H1 (cell line): ENCODE results near the gene ZMPSTE24. TPM values are rescaled to one million over a fixed set of nuclear protein-coding genes. Genes with fewer than 3 reads are reported as not detected.

Experiments used
- ASH2L ChIP-seq: fragments of 200-600, 300-600 bp; sonication (generic); IDR thresholded peaks from one replicate; pipeline ENCODE4 v1.7.1; 2017; ENCODE audit warnings: low read length
- BCL11A ChIP-seq, 2 experiments: IDR thresholded peaks; one replicate each; pipeline ENCODE4 v1.6.1; 2011; ENCODE audit warnings: low read depth in 2 of 2, low read length in 2 of 2, mild to moderate bottlenecking in 2 of 2
- CBX5 ChIP-seq: fragments of 300-800, 300-1000 bp; sonication (generic); IDR thresholded peaks from 2 replicates; pipeline ENCODE4 v1.7.1; 2016; ENCODE audit warnings: antibody characterized with exemption, low read length, low read depth
- EP300 ChIP-seq, 2 experiments: IDR thresholded peaks; 1 replicate in 1 of 2; 2 replicates in 1 of 2; pipeline ENCODE4 v1.6.1; 2011 to 2012; ENCODE audit warnings: low read depth in 2 of 2, low read length in 2 of 2, mild to moderate bottlenecking in 2 of 2, borderline replicate concordance in 1 of 2, inconsistent platforms in 1 of 2, moderate library complexity in 1 of 2
- PHF8 ChIP-seq: fragments of 200-600 bp; sonication (generic); conservative IDR thresholded peaks from 2 replicates; pipeline ENCODE4 v1.7.1; 2012; ENCODE audit warnings: low read depth, mild to moderate bottlenecking, inconsistent platforms, low read length, moderate library complexity
- POLR2A ChIP-seq, 2 experiments: IDR thresholded peaks; 1 replicate in 1 of 2; 2 replicates in 1 of 2; pipeline ENCODE4 v1.6.1; 2011; ENCODE audit warnings: low read depth in 2 of 2, low read length in 2 of 2, mild to moderate bottlenecking in 2 of 2; ENCODE audit errors: control extremely low read depth in 1 of 2
- polyA plus RNA-seq, 7 experiments: library from polyadenylated mRNA; depleted of rRNA in 3 of 7; stranded (reverse) in 5 of 7; unstranded in 2 of 7; fragments of >200 nt in 5 of 7; fragments of 200-250 nt in 2 of 7; gene quantifications; 1 replicate in 5 of 7; 2 replicates in 1 of 7; 4 replicates in 1 of 7; pipeline versions ENCODE4 v1.2.1 to v1.2.3, GENCODE V29; 2011 to 2013; ENCODE audit warnings: missing spikeins in 2 of 7, mixed read lengths in 2 of 7
- total RNA-seq: library from RNA; stranded (reverse); fragmentation: NEBNext Ultra II Directional; extraction: Animal tissue kit (Norgen Biotek cat#: 25700); gene quantifications from 2 replicates; pipeline ENCODE4 v1.2.1, GENCODE V29; 2021
- TF ChIP-seq, protein P1 (sequence below): IDR thresholded peaks from 2 replicates; pipeline ENCODE4 v1.6.1; 2011; ENCODE audit warnings: low read length, improper control_type of control experiment

ZMPSTE24 gene
- total and polyA plus RNA-seq, 2 of the 8 experiments (the other 6 are each of a cell fraction or from before 2014, with no cell fraction given), result 12.7 to 42.9 TPM

GRCh38 chr1:40310129-40310461 lies 52.1 kb downstream of the ZMPSTE24 start (continued):
- no peak for TF ChIP-seq ASH2L
- TF ChIP-seq, protein P1, sequence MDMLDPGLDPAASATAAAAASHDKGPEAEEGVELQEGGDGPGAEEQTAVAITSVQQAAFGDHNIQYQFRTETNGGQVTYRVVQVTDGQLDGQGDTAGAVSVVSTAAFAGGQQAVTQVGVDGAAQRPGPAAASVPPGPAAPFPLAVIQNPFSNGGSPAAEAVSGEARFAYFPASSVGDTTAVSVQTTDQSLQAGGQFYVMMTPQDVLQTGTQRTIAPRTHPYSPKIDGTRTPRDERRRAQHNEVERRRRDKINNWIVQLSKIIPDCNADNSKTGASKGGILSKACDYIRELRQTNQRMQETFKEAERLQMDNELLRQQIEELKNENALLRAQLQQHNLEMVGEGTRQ, result no peak
- TF ChIP-seq PHF8, result no peak
- no peak for TF ChIP-seq BCL11A (IDR thresholded peaks at IDR 0.05; ENCODE audit: low read depth in 2 of 2, low read length in 2 of 2)
- TF ChIP-seq EP300 (IDR thresholded peaks at IDR 0.05; ENCODE audit: borderline replicate concordance in 1 of 2, low read depth in 2 of 2, low read length in 2 of 2), result no peak
- TF ChIP-seq POLR2A (IDR thresholded peaks at IDR 0.05; ENCODE audit: control extremely low read depth in 1 of 2, low read depth in 2 of 2, low read length in 2 of 2), result no peak
- no peak for TF ChIP-seq CBX5
- TF ChIP-seq, all 59 proteins: peak for 0
